Brain pericyte (primary cell): ENCODE data around the gene DNM1L.
A peak's percentile ranks its signal among the peaks of the same experiment; 100 is the strongest.

ENCODE experiments used
- DNase-seq: peaks from one replicate; pipeline ENCODE4 v3.0.0-alpha.2; 2012; ENCODE audit warnings: low read depth, low spot score

DNM1L gene

DNA sequence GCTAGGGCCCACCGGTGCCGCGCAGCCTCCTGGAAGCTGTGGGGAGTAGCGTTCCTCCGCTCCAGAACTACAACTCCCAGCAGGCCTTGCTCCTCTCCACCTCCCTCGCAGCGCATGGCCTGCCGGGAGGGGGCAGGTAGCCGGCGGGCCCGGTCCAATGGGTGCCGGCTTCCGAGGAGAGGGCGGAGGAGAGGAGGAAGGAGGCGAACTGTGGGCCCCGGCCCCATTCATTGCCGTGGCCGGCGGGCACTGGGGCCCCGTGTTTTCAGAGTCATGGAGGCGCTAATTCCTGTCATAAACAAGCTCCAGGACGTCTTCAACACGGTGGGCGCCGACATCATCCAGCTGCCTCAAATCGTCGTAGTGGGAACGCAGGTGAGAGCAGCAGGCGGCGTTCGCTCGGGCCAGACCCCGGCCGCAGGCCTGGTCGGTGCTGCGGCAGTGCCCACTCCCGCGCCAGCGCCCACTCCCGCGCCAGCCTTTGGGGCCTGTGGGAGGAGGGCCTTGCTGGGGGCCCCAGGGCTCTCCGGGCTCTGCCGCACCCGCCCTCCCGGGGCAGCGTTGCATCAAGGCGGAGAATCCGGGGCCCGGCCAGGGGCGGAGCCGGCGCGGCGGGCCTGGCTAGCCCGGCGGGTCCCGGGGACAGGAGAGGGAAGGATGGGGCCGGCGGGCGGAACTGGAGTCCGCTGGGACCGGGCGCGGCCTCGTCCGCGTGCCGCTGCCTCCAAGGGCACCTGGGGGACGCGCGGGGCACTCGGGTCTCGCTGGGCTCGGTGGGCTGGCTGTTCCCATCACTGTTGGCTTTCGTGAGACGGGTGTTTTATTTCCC, at the start of gene DNM1L:
TSS of gene DNM1L (plus strand) at position 211 of the 829 bp plus-strand sequence. CDS start at position 274, 63 bp downstream.
- DNase-seq: peak; percentile 90

DNA sequence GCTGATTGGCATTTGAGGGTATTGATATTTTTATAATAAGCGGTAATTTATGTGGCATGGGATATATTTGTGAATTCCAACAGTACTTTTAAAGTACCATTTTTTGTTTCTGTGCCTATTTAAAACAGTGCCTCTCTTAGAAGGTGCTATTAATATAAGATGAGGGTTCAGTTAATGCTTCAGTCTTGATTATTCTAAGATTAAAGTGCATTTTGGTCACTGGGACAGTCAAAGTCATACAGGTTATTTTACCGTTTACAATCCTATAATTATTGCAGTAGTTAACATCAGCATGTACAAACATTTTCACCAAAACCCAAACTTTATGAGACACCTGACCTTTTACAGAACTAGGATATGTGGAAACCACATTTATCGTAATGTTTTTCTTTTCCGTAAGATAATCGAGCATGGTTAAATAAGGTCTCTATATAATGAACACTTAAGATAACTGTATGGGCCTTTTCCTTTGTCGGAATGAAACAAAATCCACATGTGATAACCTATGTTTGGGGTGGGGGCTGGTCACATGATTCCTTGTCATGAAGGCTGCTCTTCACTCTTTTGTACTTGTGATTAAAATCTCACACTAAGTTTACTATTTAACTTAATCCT, 37.7 kb upstream of the DNM1L start:
- no peak for DNase-seq

DNA sequence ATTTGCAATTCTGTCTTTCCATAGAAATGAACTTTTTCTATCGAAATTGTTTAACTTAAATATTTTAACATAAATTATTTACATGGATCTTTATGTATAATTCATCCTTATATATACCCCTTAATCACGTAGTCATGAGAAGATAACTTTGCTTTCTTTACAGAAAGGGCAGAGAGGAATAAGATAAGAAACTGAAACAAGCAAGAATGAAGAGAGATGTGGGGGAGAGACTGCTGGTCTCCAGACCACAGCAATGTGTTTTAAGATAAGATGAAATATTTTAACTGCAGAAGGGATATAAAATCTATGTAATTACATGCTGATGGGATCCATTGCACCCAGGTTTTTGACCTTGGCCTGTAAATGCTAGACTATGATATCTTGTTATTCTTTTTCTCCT, 34.7 kb upstream of the DNM1L start:
- DNase-seq: no peak

DNA sequence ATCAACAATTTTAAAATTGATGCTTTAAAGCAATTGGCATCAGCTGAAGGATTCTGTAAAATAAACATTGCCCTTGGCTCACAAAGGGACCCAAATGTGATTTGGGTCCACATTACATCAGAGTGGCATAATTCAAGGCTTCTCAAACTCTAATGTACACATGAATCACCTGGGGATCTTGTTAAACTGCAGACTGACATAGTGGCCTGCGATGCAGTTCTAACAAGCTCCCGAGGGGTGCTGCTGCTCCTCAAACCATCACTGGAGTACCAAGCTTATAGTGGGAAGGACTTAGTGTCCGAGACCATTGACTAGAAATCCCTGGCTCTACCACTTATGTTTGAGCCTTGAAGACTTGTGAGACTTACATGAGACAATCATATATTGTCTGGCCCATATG, 31.8 kb upstream of the DNM1L start:
- DNase-seq: no peak

DNA sequence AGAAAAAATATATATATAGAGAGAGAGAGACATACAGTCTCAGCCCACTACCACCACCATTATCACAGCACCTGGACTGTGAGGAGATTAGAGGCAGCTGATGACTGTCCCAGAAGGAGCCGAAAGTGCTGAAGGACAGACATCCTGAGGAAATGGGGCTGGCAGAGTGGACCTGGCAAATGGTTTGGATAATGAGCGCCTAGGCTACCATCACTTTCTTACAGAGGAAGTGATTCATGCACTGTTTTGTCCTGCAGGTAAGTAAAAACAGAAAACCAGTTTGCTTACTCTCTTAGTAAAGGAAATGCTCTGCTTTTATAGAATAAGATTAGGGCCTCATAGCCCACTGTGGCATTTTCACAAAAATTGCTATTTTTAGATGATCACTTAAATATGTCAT, 28.6 kb upstream of the DNM1L start:
- DNase-seq: no peak

DNA sequence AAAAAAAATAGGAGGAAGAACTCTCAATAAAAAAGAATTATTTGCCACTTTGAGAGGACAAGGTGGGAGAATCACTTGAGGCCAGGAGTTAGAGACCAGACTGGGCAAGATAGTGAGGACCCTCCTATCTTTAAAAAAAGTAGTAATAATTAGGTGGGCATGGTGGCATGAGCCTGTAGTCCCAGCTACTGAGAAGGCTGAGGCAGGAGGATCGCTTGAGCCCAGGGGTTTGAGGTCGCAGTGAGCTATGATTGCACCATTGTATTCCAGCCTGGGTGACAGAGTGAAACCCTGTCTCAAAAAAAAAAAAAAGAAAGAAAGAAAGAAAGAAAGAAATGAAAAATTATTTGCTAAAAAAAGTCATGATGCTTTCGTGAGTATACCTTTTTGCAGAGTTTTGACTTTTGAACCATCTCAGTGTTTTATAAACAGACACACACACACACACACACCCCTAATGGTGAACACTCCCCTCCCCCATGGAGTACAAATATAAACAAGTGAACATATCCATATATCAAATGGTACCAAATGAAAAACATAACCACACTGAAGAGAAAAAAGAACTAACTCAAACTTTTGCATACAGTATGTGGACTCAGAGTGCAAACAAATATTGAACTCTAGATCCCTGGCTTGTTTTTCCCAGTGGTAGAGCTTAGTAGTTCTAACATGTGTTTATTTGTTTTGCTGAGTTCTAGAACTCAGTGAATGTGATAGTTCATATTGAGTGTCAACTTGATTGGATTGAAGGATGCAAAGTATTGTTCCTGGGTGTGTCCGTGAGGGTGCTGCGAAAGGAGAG, 27.7 kb upstream of the DNM1L start:
- no peak for DNase-seq

DNA sequence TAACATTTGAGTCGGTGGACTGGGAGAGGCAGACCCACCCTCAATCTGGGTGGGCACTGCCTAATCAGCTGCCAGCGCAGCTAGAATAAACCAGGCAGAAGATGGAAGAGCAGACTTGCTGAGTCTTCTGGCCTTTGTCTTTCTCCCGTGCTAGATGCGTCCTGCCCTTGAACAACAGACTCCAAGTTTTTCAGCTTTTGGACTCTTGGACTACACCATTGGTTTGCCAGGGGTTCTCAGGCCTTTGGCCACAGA, 27.2 kb upstream of the DNM1L start:
- no peak for DNase-seq

DNA sequence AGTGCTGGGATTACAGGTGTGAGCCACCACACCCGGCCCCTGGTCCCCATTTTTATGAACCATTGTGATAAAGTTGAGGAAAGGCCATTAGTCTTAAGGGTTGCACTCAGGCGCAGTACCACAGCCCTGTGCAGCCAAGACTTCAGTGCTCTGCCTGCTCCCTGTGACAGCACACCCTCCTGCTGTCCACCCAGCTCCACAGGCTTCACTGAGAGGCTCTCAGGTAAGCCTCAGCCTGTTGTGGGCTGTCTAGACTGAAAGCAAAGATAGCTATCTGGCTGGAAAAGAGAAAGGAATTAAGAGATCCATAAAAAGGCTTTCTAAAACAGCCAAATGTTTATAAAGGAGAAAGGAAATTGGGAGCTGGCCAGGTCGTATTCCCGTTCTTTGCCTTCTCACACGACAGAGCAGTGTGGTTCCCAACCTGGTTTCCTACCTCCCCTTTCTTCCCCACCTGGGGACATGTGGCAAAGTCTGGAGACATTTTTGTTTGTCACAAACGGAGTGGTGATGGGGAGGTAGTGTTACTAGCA, 19.1 kb upstream of the DNM1L start:
- no peak for DNase-seq

DNA sequence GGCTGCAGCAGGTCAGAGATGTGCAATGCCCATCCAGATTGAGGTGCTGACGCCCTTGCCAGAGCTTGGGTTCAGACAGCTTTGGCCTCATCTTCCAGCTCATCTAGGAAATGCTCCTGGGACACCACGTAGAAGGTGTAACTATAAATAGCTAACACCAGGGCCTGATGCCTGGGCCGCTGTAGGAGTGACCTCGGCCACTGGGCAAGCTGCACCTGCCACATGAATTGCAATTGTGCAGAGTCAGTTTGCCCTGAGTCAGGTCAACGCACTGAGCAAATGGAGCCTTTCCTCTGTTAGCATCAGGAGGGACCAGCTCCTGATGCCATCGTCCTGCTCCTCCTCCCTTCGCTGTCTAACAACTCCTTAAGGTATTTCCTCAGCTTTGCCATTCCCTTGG, 17.4 kb upstream of the DNM1L start:
- no peak for DNase-seq

DNA sequence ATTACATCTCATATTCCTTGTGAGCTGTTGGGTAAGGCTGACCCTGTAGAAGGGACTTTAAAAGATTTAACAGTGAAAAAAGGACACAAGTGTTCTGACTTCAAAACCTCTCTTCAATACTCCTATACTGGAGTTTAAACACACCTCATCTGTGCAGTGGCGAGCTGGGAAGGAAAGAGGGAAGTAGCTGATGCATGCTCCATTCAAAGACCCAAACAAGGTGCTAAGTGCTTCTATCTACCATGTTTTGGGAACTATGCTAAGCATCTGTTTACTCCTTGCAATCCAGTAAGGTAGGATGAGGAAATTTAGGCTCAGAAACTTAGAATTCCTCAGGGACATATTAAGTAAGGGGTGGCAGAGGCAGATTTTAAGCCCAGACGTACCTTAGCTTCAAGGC, 16.4 kb upstream of the DNM1L start:
- DNase-seq: no peak

DNA sequence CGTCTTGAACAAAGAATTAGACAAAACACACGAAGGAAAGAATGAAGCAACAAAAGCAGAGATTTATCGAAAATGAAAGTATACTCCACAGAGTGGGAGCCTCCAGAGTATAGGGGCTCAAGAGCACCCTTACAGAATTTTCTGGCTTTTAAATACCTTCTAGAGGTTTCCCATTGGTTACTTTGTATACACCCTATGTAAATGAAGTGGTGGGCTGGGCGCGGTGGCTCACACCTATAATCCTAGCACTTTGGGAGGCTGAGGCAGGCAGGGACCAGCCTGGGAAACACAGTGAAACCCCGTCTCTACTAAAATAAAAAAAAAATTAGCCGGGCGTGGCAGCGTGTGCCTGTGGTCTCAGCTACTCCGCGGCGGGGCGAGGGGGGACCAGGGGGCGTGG, 13.1 kb upstream of the DNM1L start:
- DNase-seq: no peak

DNA sequence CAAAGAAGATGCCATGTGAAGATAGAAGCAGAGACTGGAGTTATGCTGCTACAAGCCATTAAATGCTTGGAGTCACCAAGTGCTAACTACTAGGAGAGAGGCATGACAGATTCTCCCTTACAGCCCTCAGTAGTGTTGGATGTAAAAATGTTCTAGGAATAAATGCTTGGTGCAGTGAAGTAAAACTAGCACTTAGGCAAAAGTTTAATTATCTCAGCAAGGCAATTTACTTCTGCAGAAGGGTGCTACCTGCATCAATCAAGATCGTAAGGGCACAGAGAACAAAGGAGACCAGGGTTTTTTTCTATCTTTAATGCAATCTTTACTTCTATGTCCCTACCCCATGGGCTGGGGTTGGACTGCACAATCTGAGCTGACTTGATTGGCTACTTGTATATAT, 9.5 kb upstream of the DNM1L start:
- no peak for DNase-seq

DNA sequence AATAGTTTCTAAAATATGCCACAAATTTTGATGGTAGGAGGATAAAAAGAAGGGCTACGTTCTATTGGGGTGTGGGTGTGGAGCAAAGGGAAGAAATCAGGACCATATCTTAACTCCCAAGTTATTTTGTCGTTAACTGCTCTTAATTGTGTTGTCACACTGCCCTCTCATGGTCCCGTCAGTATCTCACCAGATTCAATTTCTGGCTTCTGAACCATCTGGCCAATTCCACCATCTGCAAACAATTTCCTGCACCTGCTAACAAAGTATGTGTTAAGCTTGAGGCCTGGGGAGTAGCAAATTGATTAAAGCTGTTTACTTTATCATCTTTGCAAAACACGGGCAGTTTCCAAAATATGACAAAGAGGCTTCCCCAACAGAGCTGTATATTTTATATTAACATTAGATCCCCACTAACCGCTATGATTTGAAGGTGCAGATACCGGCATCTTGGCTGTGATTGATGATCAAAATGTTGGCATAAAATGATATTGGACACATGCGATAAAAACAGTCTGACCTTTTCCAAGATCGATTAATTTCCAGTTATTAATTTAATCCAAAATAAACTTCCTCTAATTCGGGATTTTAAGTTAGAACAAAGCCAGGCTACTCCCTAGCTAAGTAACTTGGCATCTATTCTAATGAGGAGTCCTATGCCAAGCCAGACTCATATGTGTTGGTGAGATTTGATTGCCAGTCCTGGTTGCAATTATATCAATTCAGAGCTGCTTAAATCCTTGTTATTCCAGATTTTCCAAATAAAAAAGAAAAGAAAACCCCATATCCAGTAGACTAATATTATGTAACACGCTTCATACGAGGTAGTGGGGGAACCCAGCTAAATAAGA, 6.9 kb upstream of the DNM1L start:
- peak; percentile 34 for DNase-seq

DNA sequence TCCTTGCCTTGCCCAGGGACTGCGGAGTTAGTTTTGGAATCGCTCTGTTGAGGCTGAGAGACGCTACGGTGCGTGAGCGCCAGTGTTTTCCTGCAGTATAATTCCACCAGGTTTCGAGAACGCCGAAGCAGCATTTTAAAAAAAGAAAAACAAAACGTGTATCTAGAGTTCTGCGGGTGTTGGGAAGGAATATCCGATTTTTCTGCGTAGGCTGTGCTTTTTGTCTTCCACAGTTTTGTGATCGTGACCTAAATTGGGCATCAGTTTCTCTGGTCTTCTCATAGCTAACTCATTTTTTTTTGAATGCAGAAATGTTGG, 778 bp downstream of the DNM1L start:
- peak; percentile 18 for DNase-seq

DNA sequence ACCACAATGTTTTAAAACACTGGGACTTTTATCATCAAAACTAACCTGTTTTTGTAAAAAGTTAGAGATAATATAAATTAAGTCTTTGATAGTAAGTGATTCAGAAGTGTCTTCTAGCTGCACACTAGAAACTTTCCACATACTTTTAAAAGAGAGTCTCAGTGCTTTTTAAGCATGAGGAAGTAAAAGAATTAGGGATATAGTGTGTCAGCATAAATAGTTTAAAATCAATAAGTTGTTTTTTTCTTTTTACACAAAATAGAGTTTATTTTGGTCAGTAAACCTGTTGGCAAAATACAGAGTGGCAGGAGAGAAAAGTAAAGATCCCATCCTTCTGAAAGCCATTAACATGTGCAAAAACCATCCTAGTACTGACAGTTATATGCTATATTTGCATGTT, 1.7 kb downstream of the DNM1L start:
- no peak for DNase-seq

DNA sequence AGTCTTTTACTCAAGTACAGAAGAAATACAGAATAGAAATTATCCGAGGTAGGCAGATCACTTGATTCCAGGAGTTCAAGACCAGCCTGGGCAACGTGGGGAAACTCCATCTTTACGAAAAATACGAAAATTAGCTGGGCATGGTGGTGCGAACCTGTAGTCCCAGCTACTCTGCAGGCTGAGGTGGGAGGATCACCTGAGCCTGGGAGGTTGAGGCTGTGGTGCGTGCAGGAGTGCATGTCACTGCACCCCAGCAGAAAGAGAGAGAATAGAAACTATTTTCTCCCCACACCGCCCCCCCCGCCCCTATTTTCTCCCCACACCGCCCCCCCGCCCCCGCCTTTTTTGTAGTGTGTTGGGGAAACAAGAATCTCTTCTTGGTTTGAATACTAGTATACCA, 2.2 kb downstream of the DNM1L start:
- no peak for DNase-seq

DNA sequence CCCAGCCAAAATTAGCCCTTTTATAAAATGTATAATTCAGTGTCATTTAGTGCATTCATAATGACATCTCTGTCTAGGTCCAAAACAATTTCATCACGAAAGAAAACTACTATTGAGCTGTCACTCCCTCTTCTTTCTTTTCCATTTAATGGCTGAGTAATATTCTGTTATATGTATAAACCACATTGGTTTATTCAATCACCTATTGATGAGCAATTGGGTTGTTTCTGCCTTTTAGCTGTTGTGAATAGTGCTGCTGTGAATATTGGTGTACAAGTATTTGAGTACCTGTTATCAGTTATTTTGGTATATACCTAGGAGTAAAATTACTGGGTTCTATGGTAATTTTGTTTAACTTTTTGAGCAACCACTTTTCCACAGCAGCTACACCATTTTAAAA, 7.2 kb downstream of the DNM1L start:
- no peak for DNase-seq

DNA sequence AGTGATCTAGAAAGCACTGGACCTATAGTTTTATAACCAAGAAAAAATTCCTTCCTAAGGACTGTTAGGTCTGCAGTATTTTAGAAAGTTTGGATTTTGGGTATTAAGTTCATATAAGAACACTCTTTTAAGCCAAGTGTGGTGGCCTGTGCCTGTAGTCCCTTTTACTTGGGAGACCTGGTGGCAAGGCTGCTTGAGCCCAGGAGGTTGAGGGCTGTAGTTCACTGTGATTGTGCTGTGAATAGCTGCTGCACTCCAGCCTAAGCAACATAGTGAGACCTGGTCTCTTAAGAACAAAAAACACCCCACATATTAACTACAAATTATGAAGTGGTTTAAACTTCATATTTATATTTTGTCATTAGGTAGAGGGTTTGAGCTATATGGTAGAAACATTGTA, 9.7 kb downstream of the DNM1L start:
- no peak for DNase-seq

DNA sequence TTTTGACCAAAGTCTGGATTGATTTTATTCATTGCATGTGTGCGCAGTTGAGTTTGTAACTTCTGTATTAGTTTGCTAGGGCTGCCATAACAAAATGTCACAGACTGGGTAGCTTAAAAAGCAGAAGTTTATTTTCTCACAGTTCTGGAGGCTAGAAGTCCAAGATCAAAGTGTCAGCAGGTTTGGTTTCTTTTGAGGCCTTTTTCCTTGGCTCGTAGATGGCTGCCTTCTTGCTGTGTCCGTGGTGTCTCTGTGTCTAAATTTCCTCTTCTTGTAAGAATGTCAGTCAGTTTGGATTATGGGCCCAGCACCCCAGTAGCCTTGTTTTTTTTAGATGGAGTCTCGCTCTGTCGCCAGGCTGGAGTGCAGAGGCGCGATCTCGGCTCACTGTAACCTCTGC, 11.8 kb downstream of the DNM1L start:
- DNase-seq: no peak

DNA sequence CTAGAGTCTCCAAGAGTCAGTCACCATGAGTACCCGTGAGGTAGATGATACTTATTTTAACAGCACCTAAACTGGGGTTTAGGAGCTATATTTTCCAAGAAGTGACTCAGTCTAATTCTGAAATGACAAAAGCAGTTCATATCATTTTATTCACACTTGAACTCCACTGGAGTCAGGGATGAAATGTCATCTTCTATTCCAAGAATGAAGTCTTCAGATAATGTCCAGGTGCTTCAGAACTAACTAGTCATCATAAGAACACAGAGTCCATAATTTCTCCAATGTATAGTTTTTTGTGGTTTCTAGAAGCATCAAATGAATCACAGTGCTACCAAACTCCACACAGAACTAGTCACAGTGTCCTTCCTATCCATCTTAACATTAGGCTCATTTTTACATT, 13.3 kb downstream of the DNM1L start:
- DNase-seq: no peak

DNA sequence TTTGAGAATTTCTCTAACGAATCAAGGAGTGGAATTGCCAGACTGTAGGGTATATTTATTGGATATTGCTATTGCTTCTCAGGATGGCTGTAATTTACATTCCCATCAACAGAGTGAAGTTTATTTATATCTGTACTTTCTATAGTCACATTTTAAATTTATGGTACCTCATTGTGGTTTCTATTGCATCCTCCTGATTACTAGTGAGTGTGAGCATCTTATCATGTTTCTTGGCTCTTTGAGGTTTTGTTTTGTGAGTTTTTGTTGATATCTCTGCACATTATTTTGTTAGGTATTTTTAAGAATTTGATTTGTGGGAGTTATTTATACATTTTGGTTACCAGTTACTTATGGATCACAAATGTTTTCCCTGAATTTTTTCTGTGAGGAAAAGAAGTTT, 13.9 kb downstream of the DNM1L start:
- DNase-seq: no peak

DNA sequence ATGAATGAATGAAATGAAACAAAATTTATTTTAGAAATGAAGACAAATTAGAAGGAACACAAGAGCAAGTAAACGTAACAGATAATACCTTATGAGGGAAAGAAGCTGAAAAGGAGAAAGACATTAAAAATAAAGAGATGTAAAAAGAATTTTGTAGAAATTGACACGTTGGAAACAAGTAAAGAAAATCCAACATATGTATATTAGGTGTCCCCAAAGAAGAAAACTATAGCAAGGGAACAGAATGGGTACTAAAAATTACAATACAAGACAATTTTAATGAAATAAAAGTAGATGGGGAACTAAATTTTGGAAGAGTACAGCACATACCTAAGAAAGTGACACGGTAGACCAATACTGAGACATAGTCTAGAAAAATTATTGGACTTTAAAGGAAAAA, 16.7 kb downstream of the DNM1L start:
- DNase-seq: no peak
